ENCODE results near the gene FBP1. TPM values are rescaled to one million over a fixed set of nuclear protein-coding genes. Genes with fewer than 3 reads are reported as not detected.

The FBP1 gene
- total RNA-seq, 2 donors from 2014 or later: 0.95 to 1.0 TPM

DNA sequence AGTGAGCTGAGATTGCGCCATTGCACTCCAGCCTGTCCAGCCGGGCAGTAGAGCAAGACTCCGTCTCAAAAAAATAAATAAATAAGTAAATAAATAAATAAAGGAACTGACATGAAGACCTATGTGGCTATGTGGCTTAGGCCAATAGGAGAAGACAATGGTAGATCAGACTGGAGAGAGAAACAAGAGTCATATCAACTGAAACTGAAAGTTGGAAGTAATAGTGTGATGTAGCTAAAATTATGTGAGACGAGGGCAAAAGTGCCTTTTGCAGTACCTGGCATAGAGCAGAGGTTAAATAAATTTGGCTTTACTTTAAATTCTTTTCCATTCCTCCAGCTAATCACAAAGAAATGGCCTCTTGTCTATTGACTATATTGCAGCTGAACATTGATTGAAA is 53.0 kb downstream of the FBP1 start:
- Mint-ChIP-seq H3K27me3 (ENCODE audit: insufficient read depth) (peaks cover 14% of the 10 kb centered on the region), H3K27ac (no peak overlapping the region), H3K9me3 (no peaks in the 10 kb centered on the region), H3K4me3 (no peak overlapping the region), H3K36me3 (ENCODE audit: low read depth) (no peaks in the 10 kb centered on the region), H3K4me1 (peaks cover 3% of the 10 kb centered on the region)
- Histone ChIP-seq H3K27ac (ENCODE audit: low read depth, low read length) (no peak overlapping the region), H3K36me3 (ENCODE audit: control insufficient read depth, insufficient read depth, low read length) (no peaks in the 10 kb centered on the region), H3K4me1 (ENCODE audit: control insufficient read depth, insufficient read depth, low read length) (no peaks in the 10 kb centered on the region), H3K9me3 (ENCODE audit: control insufficient read depth, low read length) (no peaks in the 10 kb centered on the region), H3K4me3 (ENCODE audit: low read length) (no peak overlapping the region), H3K9ac (ENCODE audit: extremely low read depth, low read length, poor library complexity, severe bottlenecking) (no peak overlapping the region), H3K27me3 (ENCODE audit: control insufficient read depth, insufficient read depth, low read length, poor library complexity, severe bottlenecking) (no peaks in the 10 kb centered on the region)
- 93% methylated on average over 1 of the region's 4 CpGs; no CpG with 5 or more reads in 1 of the 2 experiments for WGBS, 2 experiments (ENCODE audit: insufficient coverage in 1 of 2, insufficient read length in 1 of 2)
- TF ChIP-seq, protein P1, sequence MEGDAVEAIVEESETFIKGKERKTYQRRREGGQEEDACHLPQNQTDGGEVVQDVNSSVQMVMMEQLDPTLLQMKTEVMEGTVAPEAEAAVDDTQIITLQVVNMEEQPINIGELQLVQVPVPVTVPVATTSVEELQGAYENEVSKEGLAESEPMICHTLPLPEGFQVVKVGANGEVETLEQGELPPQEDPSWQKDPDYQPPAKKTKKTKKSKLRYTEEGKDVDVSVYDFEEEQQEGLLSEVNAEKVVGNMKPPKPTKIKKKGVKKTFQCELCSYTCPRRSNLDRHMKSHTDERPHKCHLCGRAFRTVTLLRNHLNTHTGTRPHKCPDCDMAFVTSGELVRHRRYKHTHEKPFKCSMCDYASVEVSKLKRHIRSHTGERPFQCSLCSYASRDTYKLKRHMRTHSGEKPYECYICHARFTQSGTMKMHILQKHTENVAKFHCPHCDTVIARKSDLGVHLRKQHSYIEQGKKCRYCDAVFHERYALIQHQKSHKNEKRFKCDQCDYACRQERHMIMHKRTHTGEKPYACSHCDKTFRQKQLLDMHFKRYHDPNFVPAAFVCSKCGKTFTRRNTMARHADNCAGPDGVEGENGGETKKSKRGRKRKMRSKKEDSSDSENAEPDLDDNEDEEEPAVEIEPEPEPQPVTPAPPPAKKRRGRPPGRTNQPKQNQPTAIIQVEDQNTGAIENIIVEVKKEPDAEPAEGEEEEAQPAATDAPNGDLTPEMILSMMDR (conservative IDR thresholded peaks at IDR 0.05): no peak
- DNase-seq: no peak

GRCh38 chr9:94584555-94584954 is 54.8 kb downstream of the FBP1 start:
- Mint-ChIP-seq H3K9me3 (peaks cover 4% of the 10 kb centered on the region), H3K27ac (no peak overlapping the region), H3K27me3 (ENCODE audit: insufficient read depth) (peaks cover 10% of the 10 kb centered on the region), H3K4me3 (no peak overlapping the region), H3K4me1 (peaks cover 3% of the 10 kb centered on the region), H3K36me3 (ENCODE audit: low read depth) (no peaks in the 10 kb centered on the region)
- Histone ChIP-seq H3K27me3 (ENCODE audit: control insufficient read depth, insufficient read depth, low read length, poor library complexity, severe bottlenecking) (no peaks in the 10 kb centered on the region), H3K9ac (ENCODE audit: extremely low read depth, low read length, poor library complexity, severe bottlenecking) (no peak overlapping the region), H3K4me3 (ENCODE audit: low read length) (no peak overlapping the region), H3K4me1 (ENCODE audit: control insufficient read depth, insufficient read depth, low read length) (no peaks in the 10 kb centered on the region), H3K27ac (ENCODE audit: low read depth, low read length) (no peak overlapping the region), H3K36me3 (ENCODE audit: control insufficient read depth, insufficient read depth, low read length) (no peaks in the 10 kb centered on the region), H3K9me3 (ENCODE audit: control insufficient read depth, low read length) (peaks cover 7% of the 10 kb centered on the region)
- 94% methylated on average over 4 to 6 of the region's 6 CpGs for WGBS, 2 experiments (ENCODE audit: insufficient coverage in 1 of 2, insufficient read length in 1 of 2)
- TF ChIP-seq, protein P1 (conservative IDR thresholded peaks at IDR 0.05): no peak
- DNase-seq: no peak

DNA sequence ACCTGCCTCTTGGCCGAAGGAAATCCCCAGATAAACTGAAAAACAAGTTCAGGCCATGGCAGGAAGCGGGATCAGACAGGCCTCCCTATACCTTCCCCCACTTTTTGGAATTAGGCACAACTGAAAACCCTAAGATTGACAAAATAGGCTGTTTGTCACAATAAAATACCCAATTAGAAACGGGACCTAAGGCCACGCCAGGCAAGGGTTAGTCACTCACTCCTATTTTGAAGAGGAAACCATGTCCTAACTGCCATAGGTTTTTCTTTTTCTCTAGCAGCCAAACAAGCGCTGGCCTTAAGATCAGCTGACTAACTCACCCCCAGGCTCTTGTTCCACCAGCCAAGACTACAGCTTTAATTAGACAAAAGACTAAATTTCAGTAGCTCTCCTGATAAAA is 57.6 kb downstream of the FBP1 start:
- no peak for DNase-seq
- 93% methylated on average over 4 to 5 of the region's 5 CpGs for whole genome bisulfite sequencing, 2 experiments (ENCODE audit: insufficient coverage in 1 of 2, insufficient read length in 1 of 2)
- H3K27me3 Mint-ChIP-seq (ENCODE audit: insufficient read depth): peaks cover 2% of the 10 kb centered on the region
- H3K4me3 Mint-ChIP-seq: no peak overlapping the region
- no peaks in the 10 kb centered on the region for H3K4me1 ChIP-seq (ENCODE audit: control insufficient read depth, insufficient read depth, low read length)
- no peaks in the 10 kb centered on the region for H3K4me1 Mint-ChIP-seq
- H3K4me3 ChIP-seq (ENCODE audit: low read length): no peak overlapping the region
- no peaks in the 10 kb centered on the region for H3K27me3 ChIP-seq (ENCODE audit: control insufficient read depth, insufficient read depth, low read length, poor library complexity, severe bottlenecking)
- no peaks in the 10 kb centered on the region for H3K36me3 Mint-ChIP-seq (ENCODE audit: low read depth)
- H3K9me3 Mint-ChIP-seq: peaks cover 5% of the 10 kb centered on the region
- H3K36me3 ChIP-seq (ENCODE audit: control insufficient read depth, insufficient read depth, low read length): no peaks in the 10 kb centered on the region
- TF ChIP-seq, protein P1 (conservative IDR thresholded peaks at IDR 0.05): no peak
- H3K9me3 ChIP-seq (ENCODE audit: control insufficient read depth, low read length): peaks cover 7% of the 10 kb centered on the region
- no peak overlapping the region for H3K9ac ChIP-seq (ENCODE audit: extremely low read depth, low read length, poor library complexity, severe bottlenecking)
- H3K27ac ChIP-seq (ENCODE audit: low read depth, low read length): no peak overlapping the region
- no peak overlapping the region for H3K27ac Mint-ChIP-seq
